Natural killer cell (primary cell): ENCODE data around the gene TMEM271. TPM values are rescaled to one million over a fixed set of nuclear protein-coding genes. Genes with fewer than 3 reads are reported as not detected.
A peak's percentile ranks its signal among the peaks of the same experiment; 100 is the strongest.

Source experiments
- ATAC-seq, 3 donors: fragments of 150-1000 bp in 2 of 3; fragments of 200-7000 bp in 1 of 3; cut with Tn5 transposase; 1 replicate in 1 of 3; 2 replicates in 2 of 3; pipeline ENCODE4 v1.10.0; 2021; ENCODE audit warnings: mild to moderate bottlenecking in 2 of 3, moderate library complexity in 2 of 3
- DNase-seq, 2 donors: peaks; one replicate each; pipeline versions ENCODE4 v3.0.0 to v3.0.0-alpha.2; 2013 to 2021; ENCODE audit warnings: mixed read lengths in 1 of 2
- H3K27ac ChIP-seq: one replicate; pipeline ENCODE4 v1.5.1; 2013; ENCODE audit warnings: mild to moderate bottlenecking, low read length
- H3K27me3 ChIP-seq: one replicate; pipeline ENCODE4 v1.6.1; 2013; ENCODE audit warnings: low read length; ENCODE audit not compliant: control insufficient read depth, insufficient read depth
- H3K36me3 ChIP-seq: one replicate; pipeline ENCODE4 v1.6.1; 2013; ENCODE audit warnings: low read length; ENCODE audit not compliant: control insufficient read depth, insufficient read depth
- H3K4me1 ChIP-seq: one replicate; pipeline ENCODE4 v1.6.1; 2013; ENCODE audit warnings: low read length; ENCODE audit not compliant: control insufficient read depth, insufficient read depth
- H3K4me3 ChIP-seq: one replicate; pipeline ENCODE4 v1.5.1; 2013; ENCODE audit warnings: low read length
- H3K9me3 ChIP-seq: one replicate; pipeline ENCODE4 v1.6.1; 2013; ENCODE audit warnings: low read length; ENCODE audit not compliant: control insufficient read depth, insufficient read depth
- H3K27ac Mint-ChIP-seq, 2 donors: one replicate each; pipeline ENCODE4 v1.8.0; 2022; ENCODE audit warnings: mild to moderate bottlenecking in 2 of 2, mixed read lengths in 2 of 2, moderate library complexity in 1 of 2
- H3K27me3 Mint-ChIP-seq, 2 donors: one replicate each; pipeline ENCODE4 v1.8.0; 2022; ENCODE audit warnings: low read depth in 2 of 2, mixed read lengths in 2 of 2
- H3K36me3 Mint-ChIP-seq: one replicate; pipeline ENCODE4 v1.8.0; 2022; ENCODE audit warnings: mixed read lengths
- H3K4me1 Mint-ChIP-seq, 2 donors: one replicate each; pipeline ENCODE4 v1.8.0; 2022; ENCODE audit warnings: mixed read lengths in 2 of 2
- H3K4me3 Mint-ChIP-seq: one replicate; pipeline ENCODE4 v1.8.0; 2022; ENCODE audit warnings: mild to moderate bottlenecking, moderate library complexity, mixed read lengths
- H3K9me3 Mint-ChIP-seq, 2 donors: one replicate each; pipeline ENCODE4 v1.8.0; 2022; ENCODE audit warnings: mixed read lengths in 2 of 2
- CTCF ChIP-seq: fragments of 200-600 bp; IDR thresholded peaks from one replicate; pipeline ENCODE4 v1.8.0; 2022; ENCODE audit warnings: antibody characterized with exemption
- WGBS: methylation state at CpG from one replicate; pipeline ENCODE4 v1.1.7; 2013; ENCODE audit warnings: missing lambda C conversion rate; ENCODE audit not compliant: insufficient coverage; 5-methylcytosine and 5-hydroxymethylcytosine counted together
- intact Hi-C: fragments of 100-400 bp; cut with micrococcal nuclease; formaldehyde crosslinking; loops from one replicate; pipeline ENCODE4 v1.14.2; 2022
- total RNA-seq, 4 donors: library from RNA; stranded (reverse); fragments of 120-200 nt in 1 of 4; gene quantifications; one replicate each; pipeline versions ENCODE4 v1.2.3 to v1.2.4, GENCODE V29; 2013 to 2022

The TMEM271 gene
- total RNA-seq, 3 donors from 2014 or later (not counting 1 experiment from before 2014, with no cell fraction given), result not detected

GRCh38 chr4:576991-577498, 950 bp upstream of the TMEM271 start:
- no peak overlapping the region for H3K27ac ChIP-seq
- Mint-ChIP-seq H3K27me3 (peaks cover 45 to 66% of the 10 kb centered on the region in 2 donors), H3K9me3 (no peaks in the 10 kb centered on the region), H3K36me3 (peaks cover 7% of the 10 kb centered on the region), H3K4me3 (peak overlapping the region; percentile 49), H3K27ac (no peak overlapping the region), H3K4me1 (peaks cover 0 to 10% of the 10 kb centered on the region in 2 donors)
- DNase-seq (no peak), ATAC-seq (no peak)
- no peak overlapping the region for H3K4me3 ChIP-seq
- intact Hi-C loops, result no loop called here
- peaks cover 9% of the 10 kb centered on the region for H3K4me1 ChIP-seq
- no peak for TF ChIP-seq CTCF
- H3K9me3 ChIP-seq, result no peaks in the 10 kb centered on the region
- no peaks in the 10 kb centered on the region for H3K36me3 ChIP-seq
- whole genome bisulfite sequencing, result 6% methylated on average over 36 of the region's 37 CpGs
- H3K27me3 ChIP-seq, result peaks cover 32% of the 10 kb centered on the region

- Mint-ChIP-seq H3K4me1 (peaks cover 0 to 10% of the 10 kb centered on the region in 2 donors), H3K27me3 (peaks cover 47 to 63% of the 10 kb centered on the region in 2 donors), H3K36me3 (no peaks in the 10 kb centered on the region), H3K9me3 (no peaks in the 10 kb centered on the region), H3K27ac (no peak overlapping the region), H3K4me3 (no peak overlapping the region)
- no peaks in the 10 kb centered on the region for H3K36me3 ChIP-seq
- no peak overlapping the region for H3K4me3 ChIP-seq
- peaks cover 34% of the 10 kb centered on the region for H3K27me3 ChIP-seq
- DNase-seq (peak in 1 of 2 donors; percentile 12), ATAC-seq (peak in 1 of 3 donors; percentile 63)
- WGBS, result 3% methylated on average over 127 of the region's 127 CpGs
- no peak for TF ChIP-seq CTCF
- intact Hi-C loops, result no loop called here
- no peak overlapping the region for H3K27ac ChIP-seq
- peaks cover 9% of the 10 kb centered on the region for H3K4me1 ChIP-seq
- no peaks in the 10 kb centered on the region for H3K9me3 ChIP-seq
These were observed 584 bp downstream of the TMEM271 start for GRCh38 chr4:575281-576141.

GRCh38 chr4:574346-575161, 1.5 kb downstream of the TMEM271 start:
- WGBS, result 12% methylated on average over 68 of the region's 68 CpGs
- peaks cover 9% of the 10 kb centered on the region for H3K4me1 ChIP-seq
- H3K4me3 Mint-ChIP-seq, result peak overlapping the region; percentile 74
- no peaks in the 10 kb centered on the region for H3K9me3 ChIP-seq
- H3K4me3 ChIP-seq, result no peak overlapping the region
- H3K36me3 Mint-ChIP-seq, result no peaks in the 10 kb centered on the region
- peaks cover 34% of the 10 kb centered on the region for H3K27me3 ChIP-seq
- H3K27ac ChIP-seq, result no peak overlapping the region
- no peaks in the 10 kb centered on the region for H3K36me3 ChIP-seq
- H3K27ac Mint-ChIP-seq, result no peak overlapping the region
- H3K4me1 Mint-ChIP-seq, result peaks cover 0 to 10% of the 10 kb centered on the region in 2 donors
- DNase-seq, result no peak
- intact Hi-C loops, result no loop called here
- H3K9me3 Mint-ChIP-seq, result no peaks in the 10 kb centered on the region
- TF ChIP-seq CTCF, result no peak
- H3K27me3 Mint-ChIP-seq, result peaks cover 42 to 56% of the 10 kb centered on the region in 2 donors
- ATAC-seq, result no peak
